ENCODE results near the gene POLR3A.

The POLR3A gene

GRCh38 chr10:77949167-77949566 is 80.1 kb downstream of the POLR3A start:
- H3K27me3 ChIP-seq (ENCODE audit: low read depth, low read length) = no peaks in the 10 kb centered on the region
- no peaks in the 10 kb centered on the region for H3K79me2 ChIP-seq (ENCODE audit: low read length)
- H3K27ac ChIP-seq (ENCODE audit: low read length) = no peak overlapping the region
- TF ChIP-seq EZH2phosphoT487 (IDR thresholded peaks at IDR 0.05; ENCODE audit: low read depth) (no peak), CTCF (IDR thresholded peaks at IDR 0.05; ENCODE audit: low read depth, low read length) (no peak)
- no peaks in the 10 kb centered on the region for H4K20me1 ChIP-seq (ENCODE audit: insufficient read depth, low read length)
- H3K9me3 ChIP-seq (ENCODE audit: insufficient read depth, low read length) = no peaks in the 10 kb centered on the region
- no peaks in the 10 kb centered on the region for H3K4me1 ChIP-seq (ENCODE audit: low read length)
- H3K36me3 ChIP-seq (replicated peaks; ENCODE audit: low read depth, low read length) = no peaks in the 10 kb centered on the region
- no peak overlapping the region for H3K9ac ChIP-seq (ENCODE audit: low read length)
- no peak overlapping the region for H3K4me3 ChIP-seq (ENCODE audit: low read length)
- H3K4me2 ChIP-seq (ENCODE audit: low read length) = no peak overlapping the region
- H2AFZ ChIP-seq (ENCODE audit: low read depth, low read length) = no peak overlapping the region

- Histone ChIP-seq H3K4me3 (ENCODE audit: low read length) (no peak overlapping the region), H3K4me1 (ENCODE audit: low read length) (peaks cover 4% of the 10 kb centered on the region; the same call in 1 of the 2 replicates), H3K27me3 (ENCODE audit: low read depth, low read length) (no peaks in the 10 kb centered on the region)
Observed at GRCh38 chr10:77946084-77946483, 83.2 kb downstream of the POLR3A start.

GRCh38 chr10:77944519-77944918 is 84.8 kb downstream of the POLR3A start:
- Histone ChIP-seq H2AFZ (ENCODE audit: low read depth, low read length) (no peak overlapping the region), H4K20me1 (ENCODE audit: insufficient read depth, low read length) (no peaks in the 10 kb centered on the region), H3K27ac (ENCODE audit: low read length) (no peak overlapping the region), H3K27me3 (ENCODE audit: low read depth, low read length) (no peaks in the 10 kb centered on the region), H3K36me3 (replicated peaks; ENCODE audit: low read depth, low read length) (no peaks in the 10 kb centered on the region), H3K9ac (ENCODE audit: low read length) (no peak overlapping the region), H3K79me2 (ENCODE audit: low read length) (no peaks in the 10 kb centered on the region), H3K4me3 (ENCODE audit: low read length) (no peak overlapping the region), H3K4me1 (ENCODE audit: low read length) (peaks cover 4% of the 10 kb centered on the region; the same call in 1 of the 2 replicates), H3K4me2 (ENCODE audit: low read length) (no peak overlapping the region), H3K9me3 (ENCODE audit: insufficient read depth, low read length) (no peaks in the 10 kb centered on the region)
- TF ChIP-seq CTCF (IDR thresholded peaks at IDR 0.05; ENCODE audit: low read depth, low read length) = no peak
- no peak for TF ChIP-seq EZH2phosphoT487 (IDR thresholded peaks at IDR 0.05; ENCODE audit: low read depth)

More at GRCh38 chr10:77946084-77946483, 83.2 kb downstream of the POLR3A start:
- H3K9ac ChIP-seq (ENCODE audit: low read length) = no peak overlapping the region
- no peaks in the 10 kb centered on the region for H4K20me1 ChIP-seq (ENCODE audit: insufficient read depth, low read length)
- no peaks in the 10 kb centered on the region for H3K36me3 ChIP-seq (replicated peaks; ENCODE audit: low read depth, low read length)
- no peak overlapping the region for H3K27ac ChIP-seq (ENCODE audit: low read length)
- no peak overlapping the region for H2AFZ ChIP-seq (ENCODE audit: low read depth, low read length)
- TF ChIP-seq EZH2phosphoT487 (IDR thresholded peaks at IDR 0.05; ENCODE audit: low read depth) (no peak), CTCF (IDR thresholded peaks at IDR 0.05; ENCODE audit: low read depth, low read length) (no peak)
- H3K9me3 ChIP-seq (ENCODE audit: insufficient read depth, low read length) = no peaks in the 10 kb centered on the region
- no peak overlapping the region for H3K4me2 ChIP-seq (ENCODE audit: low read length)
- no peaks in the 10 kb centered on the region for H3K79me2 ChIP-seq (ENCODE audit: low read length)

GRCh38 chr10:77943121-77943901 is 86.0 kb downstream of the POLR3A start:
- H2AFZ ChIP-seq (ENCODE audit: low read depth, low read length) = no peak overlapping the region

More at GRCh38 chr10:77943121-77943901, 86.0 kb downstream of the POLR3A start:
- no peaks in the 10 kb centered on the region for H3K27me3 ChIP-seq (ENCODE audit: low read depth, low read length)
- no peaks in the 10 kb centered on the region for H3K79me2 ChIP-seq (ENCODE audit: low read length)
- H3K27ac ChIP-seq (ENCODE audit: low read length) = no peak overlapping the region
- TF ChIP-seq EZH2phosphoT487 (IDR thresholded peaks at IDR 0.05; ENCODE audit: low read depth) = no peak
- no peak for TF ChIP-seq CTCF (IDR thresholded peaks at IDR 0.05; ENCODE audit: low read depth, low read length)
- no peaks in the 10 kb centered on the region for H3K9me3 ChIP-seq (ENCODE audit: insufficient read depth, low read length)
- peaks cover 4% of the 10 kb centered on the region; the same call in 1 of the 2 replicates for H3K4me1 ChIP-seq (ENCODE audit: low read length)
- H3K9ac ChIP-seq (ENCODE audit: low read length) = no peak overlapping the region
- no peak overlapping the region for H3K4me2 ChIP-seq (ENCODE audit: low read length)
- H3K36me3 ChIP-seq (replicated peaks; ENCODE audit: low read depth, low read length) = no peaks in the 10 kb centered on the region
- H3K4me3 ChIP-seq (ENCODE audit: low read length) = no peak overlapping the region
- no peaks in the 10 kb centered on the region for H4K20me1 ChIP-seq (ENCODE audit: insufficient read depth, low read length)

Data from OCI-LY3 (cell line).